ENCODE data around the gene ZBTB32. TPM values are rescaled to one million over a fixed set of nuclear protein-coding genes. Genes with fewer than 3 reads are reported as not detected.

The ZBTB32 gene
- polyA plus RNA-seq, 2 of the 4 experiments (the other 2 are of a cell fraction) = not detected

DNA sequence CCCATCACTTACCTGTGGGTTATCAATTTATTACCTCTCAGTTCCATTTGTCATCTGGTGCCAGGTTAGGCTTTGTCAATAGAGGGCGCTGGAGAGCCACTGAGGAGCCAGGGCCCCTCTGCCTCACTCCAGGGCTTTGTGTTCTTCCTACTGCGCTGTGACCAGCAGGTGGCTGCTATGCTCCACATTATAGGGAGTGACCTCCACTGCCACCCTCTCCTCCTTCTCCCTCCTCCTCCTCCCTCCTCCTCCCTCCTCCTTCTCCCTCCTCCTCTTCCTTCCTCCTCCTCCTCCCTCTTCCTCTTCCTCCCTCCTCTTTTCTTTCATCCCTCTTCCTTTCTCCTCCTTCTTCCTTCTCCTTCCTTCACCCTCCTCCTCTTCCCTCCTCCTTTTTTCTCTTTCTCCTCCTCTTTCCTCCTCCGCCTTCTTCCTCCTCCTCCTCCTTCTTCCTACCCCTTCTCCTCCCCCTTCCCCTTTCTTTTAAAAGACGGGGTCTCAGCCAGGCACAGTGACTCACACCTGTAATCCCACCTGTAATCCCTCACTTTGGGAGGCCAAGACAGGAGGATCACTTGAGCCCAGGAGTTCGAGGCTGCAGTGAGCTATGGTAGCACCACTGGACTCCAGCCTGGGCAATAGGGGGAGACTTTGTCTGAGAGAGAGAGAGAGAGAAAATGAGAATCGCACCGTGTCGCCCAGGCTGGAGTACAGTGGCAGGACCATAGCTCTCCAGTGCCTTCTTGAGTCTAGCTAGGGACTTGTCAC, 10.3 kb upstream of the ZBTB32 start:
- ChIA-PET CTCF (interaction anchor here (0.5 to 13.6 kb wide), 49 partner anchors 9 to 360 kb away, joined by 3 to 161 read pairs (median 4); partner anchors contain the start of genes ATP4A, HAUS5, PRODH2 and THAP8), POLR2A (no interaction called here)
- Histone ChIP-seq H3K27ac (0 out of 6 replicates have a peak overlapping the region, but pooled peaks of 1 of the 2 experiments have one; percentile 4), H3K4me3 (no peak overlapping the region), H3K9me3 (no peaks in the 10 kb centered on the region), H3K4me1 (no peaks in the 10 kb centered on the region), H3K4me2 (no peak overlapping the region)
- ATAC-seq (peak; percentile 99), FAIRE-seq (peak; percentile 98), DNase-seq (ENCODE audit: low read depth in 1 of 2, low spot score in 1 of 2) (peak; percentile 95 to 97)
- 26% methylated on average over 8 of the region's 8 CpGs for WGBS (ENCODE audit: missing lambda C conversion rate)
- TF ChIP-seq KDM1A (IDR thresholded peaks at IDR 0.05; ENCODE audit: low read depth) (0 out of 2 replicates have a peak, but pooled peaks have one; percentile 38), EP300 (IDR thresholded peaks at IDR 0.05) (no peak), CHD2 (IDR thresholded peaks at IDR 0.05; ENCODE audit: low read length, partially characterized antibody) (no peak), GATA3 (IDR thresholded peaks at IDR 0.05; ENCODE audit: borderline replicate concordance) (no peak), CHD4 (IDR thresholded peaks at IDR 0.05; ENCODE audit: borderline replicate concordance) (peak; percentile 71; the same call in 1 of the 2 replicates), KDM5A (IDR thresholded peaks at IDR 0.05) (no peak), RCOR1 (IDR thresholded peaks at IDR 0.05; ENCODE audit: low read depth, low read length) (0 out of 2 replicates have a peak, but pooled peaks have one; percentile 41), BHLHE40 (IDR thresholded peaks at IDR 0.05; ENCODE audit: low read depth, low read length) (no peak), SREBF2 (IDR thresholded peaks at IDR 0.05) (no peak), EHF (CRISPR knock-in tag; IDR thresholded peaks at IDR 0.05) (no peak), NR3C1 (IDR thresholded peaks at IDR 0.05) (no peak), ZFP36 (IDR thresholded peaks at IDR 0.05; ENCODE audit: borderline replicate concordance, partially characterized antibody) (peak; percentile 64), RAD21 (conservative IDR thresholded peaks at IDR 0.05 in 1 of 2, IDR thresholded peaks at IDR 0.05 in 1 of 2) (peak; percentile 99 to 100), ZC3H11A (IDR thresholded peaks at IDR 0.05) (no peak), RNF2 (IDR thresholded peaks at IDR 0.05; ENCODE audit: borderline replicate concordance, low read depth) (no peak), HOXB5 (CRISPR knock-in tag; IDR thresholded peaks at IDR 0.05) (no peak; the same call in 1 of the 2 replicates), FOSL2 (IDR thresholded peaks at IDR 0.05) (no peak), FOSL2 (CRISPR knock-in tag; IDR thresholded peaks at IDR 0.05) (no peak), FOXS1 (CRISPR knock-in tag; IDR thresholded peaks at IDR 0.05) (no peak), MAZ (IDR thresholded peaks at IDR 0.05; ENCODE audit: borderline replicate concordance, low read depth, low read length) (peak; percentile 90), PHF8 (IDR thresholded peaks at IDR 0.05; ENCODE audit: borderline replicate concordance, low read depth) (no peak)
- TF ChIP-seq, protein P1, sequence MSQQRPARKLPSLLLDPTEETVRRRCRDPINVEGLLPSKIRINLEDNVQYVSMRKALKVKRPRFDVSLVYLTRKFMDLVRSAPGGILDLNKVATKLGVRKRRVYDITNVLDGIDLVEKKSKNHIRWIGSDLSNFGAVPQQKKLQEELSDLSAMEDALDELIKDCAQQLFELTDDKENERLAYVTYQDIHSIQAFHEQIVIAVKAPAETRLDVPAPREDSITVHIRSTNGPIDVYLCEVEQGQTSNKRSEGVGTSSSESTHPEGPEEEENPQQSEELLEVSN (IDR thresholded peaks at IDR 0.05; ENCODE audit: borderline replicate concordance, low read depth) = no peak
- TF ChIP-seq, protein P2, sequence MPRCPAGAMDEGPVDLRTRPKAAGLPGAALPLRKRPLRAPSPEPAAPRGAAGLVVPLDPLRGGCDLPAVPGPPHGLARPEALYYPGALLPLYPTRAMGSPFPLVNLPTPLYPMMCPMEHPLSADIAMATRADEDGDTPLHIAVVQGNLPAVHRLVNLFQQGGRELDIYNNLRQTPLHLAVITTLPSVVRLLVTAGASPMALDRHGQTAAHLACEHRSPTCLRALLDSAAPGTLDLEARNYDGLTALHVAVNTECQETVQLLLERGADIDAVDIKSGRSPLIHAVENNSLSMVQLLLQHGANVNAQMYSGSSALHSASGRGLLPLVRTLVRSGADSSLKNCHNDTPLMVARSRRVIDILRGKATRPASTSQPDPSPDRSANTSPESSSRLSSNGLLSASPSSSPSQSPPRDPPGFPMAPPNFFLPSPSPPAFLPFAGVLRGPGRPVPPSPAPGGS (IDR thresholded peaks at IDR 0.05) = no peak
- TF ChIP-seq, protein P3, sequence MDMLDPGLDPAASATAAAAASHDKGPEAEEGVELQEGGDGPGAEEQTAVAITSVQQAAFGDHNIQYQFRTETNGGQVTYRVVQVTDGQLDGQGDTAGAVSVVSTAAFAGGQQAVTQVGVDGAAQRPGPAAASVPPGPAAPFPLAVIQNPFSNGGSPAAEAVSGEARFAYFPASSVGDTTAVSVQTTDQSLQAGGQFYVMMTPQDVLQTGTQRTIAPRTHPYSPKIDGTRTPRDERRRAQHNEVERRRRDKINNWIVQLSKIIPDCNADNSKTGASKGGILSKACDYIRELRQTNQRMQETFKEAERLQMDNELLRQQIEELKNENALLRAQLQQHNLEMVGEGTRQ (IDR thresholded peaks at IDR 0.05) = no peak
- TF ChIP-seq, protein P4, sequence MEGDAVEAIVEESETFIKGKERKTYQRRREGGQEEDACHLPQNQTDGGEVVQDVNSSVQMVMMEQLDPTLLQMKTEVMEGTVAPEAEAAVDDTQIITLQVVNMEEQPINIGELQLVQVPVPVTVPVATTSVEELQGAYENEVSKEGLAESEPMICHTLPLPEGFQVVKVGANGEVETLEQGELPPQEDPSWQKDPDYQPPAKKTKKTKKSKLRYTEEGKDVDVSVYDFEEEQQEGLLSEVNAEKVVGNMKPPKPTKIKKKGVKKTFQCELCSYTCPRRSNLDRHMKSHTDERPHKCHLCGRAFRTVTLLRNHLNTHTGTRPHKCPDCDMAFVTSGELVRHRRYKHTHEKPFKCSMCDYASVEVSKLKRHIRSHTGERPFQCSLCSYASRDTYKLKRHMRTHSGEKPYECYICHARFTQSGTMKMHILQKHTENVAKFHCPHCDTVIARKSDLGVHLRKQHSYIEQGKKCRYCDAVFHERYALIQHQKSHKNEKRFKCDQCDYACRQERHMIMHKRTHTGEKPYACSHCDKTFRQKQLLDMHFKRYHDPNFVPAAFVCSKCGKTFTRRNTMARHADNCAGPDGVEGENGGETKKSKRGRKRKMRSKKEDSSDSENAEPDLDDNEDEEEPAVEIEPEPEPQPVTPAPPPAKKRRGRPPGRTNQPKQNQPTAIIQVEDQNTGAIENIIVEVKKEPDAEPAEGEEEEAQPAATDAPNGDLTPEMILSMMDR (IDR thresholded peaks at IDR 0.05) = peak; percentile 100
- TF ChIP-seq, protein P5, sequence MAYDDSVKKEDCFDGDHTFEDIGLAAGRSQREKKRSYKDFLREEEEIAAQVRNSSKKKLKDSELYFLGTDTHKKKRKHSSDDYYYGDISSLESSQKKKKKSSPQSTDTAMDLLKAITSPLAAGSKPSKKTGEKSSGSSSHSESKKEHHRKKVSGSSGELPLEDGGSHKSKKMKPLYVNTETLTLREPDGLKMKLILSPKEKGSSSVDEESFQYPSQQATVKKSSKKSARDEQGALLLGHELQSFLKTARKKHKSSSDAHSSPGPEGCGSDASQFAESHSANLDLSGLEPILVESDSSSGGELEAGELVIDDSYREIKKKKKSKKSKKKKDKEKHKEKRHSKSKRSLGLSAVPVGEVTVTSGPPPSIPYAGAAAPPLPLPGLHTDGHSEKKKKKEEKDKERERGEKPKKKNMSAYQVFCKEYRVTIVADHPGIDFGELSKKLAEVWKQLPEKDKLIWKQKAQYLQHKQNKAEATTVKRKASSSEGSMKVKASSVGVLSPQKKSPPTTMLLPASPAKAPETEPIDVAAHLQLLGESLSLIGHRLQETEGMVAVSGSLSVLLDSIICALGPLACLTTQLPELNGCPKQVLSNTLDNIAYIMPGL (CRISPR knock-in tag; IDR thresholded peaks at IDR 0.05; ENCODE audit: borderline replicate concordance) = no peak
- TF ChIP-seq, protein P6, sequence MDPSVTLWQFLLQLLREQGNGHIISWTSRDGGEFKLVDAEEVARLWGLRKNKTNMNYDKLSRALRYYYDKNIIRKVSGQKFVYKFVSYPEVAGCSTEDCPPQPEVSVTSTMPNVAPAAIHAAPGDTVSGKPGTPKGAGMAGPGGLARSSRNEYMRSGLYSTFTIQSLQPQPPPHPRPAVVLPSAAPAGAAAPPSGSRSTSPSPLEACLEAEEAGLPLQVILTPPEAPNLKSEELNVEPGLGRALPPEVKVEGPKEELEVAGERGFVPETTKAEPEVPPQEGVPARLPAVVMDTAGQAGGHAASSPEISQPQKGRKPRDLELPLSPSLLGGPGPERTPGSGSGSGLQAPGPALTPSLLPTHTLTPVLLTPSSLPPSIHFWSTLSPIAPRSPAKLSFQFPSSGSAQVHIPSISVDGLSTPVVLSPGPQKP (IDR thresholded peaks at IDR 0.05; ENCODE audit: low read depth, low read length) = no peak
- TF ChIP-seq, protein P7, sequence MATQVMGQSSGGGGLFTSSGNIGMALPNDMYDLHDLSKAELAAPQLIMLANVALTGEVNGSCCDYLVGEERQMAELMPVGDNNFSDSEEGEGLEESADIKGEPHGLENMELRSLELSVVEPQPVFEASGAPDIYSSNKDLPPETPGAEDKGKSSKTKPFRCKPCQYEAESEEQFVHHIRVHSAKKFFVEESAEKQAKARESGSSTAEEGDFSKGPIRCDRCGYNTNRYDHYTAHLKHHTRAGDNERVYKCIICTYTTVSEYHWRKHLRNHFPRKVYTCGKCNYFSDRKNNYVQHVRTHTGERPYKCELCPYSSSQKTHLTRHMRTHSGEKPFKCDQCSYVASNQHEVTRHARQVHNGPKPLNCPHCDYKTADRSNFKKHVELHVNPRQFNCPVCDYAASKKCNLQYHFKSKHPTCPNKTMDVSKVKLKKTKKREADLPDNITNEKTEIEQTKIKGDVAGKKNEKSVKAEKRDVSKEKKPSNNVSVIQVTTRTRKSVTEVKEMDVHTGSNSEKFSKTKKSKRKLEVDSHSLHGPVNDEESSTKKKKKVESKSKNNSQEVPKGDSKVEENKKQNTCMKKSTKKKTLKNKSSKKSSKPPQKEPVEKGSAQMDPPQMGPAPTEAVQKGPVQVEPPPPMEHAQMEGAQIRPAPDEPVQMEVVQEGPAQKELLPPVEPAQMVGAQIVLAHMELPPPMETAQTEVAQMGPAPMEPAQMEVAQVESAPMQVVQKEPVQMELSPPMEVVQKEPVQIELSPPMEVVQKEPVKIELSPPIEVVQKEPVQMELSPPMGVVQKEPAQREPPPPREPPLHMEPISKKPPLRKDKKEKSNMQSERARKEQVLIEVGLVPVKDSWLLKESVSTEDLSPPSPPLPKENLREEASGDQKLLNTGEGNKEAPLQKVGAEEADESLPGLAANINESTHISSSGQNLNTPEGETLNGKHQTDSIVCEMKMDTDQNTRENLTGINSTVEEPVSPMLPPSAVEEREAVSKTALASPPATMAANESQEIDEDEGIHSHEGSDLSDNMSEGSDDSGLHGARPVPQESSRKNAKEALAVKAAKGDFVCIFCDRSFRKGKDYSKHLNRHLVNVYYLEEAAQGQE (IDR thresholded peaks at IDR 0.05) = no peak
